GM12891 (cell line): Measurements from ENCODE around the gene SERAC1.
"Not testable (repeated sequence)": the region's sequence is repeated elsewhere in the genome, so short reads cannot be mapped to it uniquely, and the experiment has no call there.

Source experiments
- DNase-seq: peaks from one replicate; pipeline ENCODE4 v3.0.0; 2011; ENCODE audit warnings: low spot score; ENCODE audit not compliant: insufficient read length
- FAIRE-seq: peaks from 2 replicates; lab custom pipeline; 2011; peaks lifted over from hg19 to GRCh38; lab: Jason Lieb, UNC
- PAX5 ChIP-seq: IDR thresholded peaks from 2 replicates; pipeline ENCODE4 v1.6.1; 2011; ENCODE audit warnings: low read length, moderate library complexity, mild to moderate bottlenecking; ENCODE audit not compliant: insufficient read depth, severe bottlenecking
- POLR2A ChIP-seq: IDR thresholded peaks from 2 replicates; pipeline ENCODE4 v1.6.1; 2011; ENCODE audit warnings: low read depth, low read length, control low read depth
- POLR2AphosphoS5 ChIP-seq: IDR thresholded peaks from 2 replicates; pipeline ENCODE4 v1.6.1; 2011; ENCODE audit warnings: low read depth, low read length, control low read depth
- POU2F2 ChIP-seq: IDR thresholded peaks from 2 replicates; pipeline ENCODE4 v1.6.1; 2011; ENCODE audit warnings: low read depth, mild to moderate bottlenecking, control low read depth, low read length, moderate library complexity
- SPI1 ChIP-seq: IDR thresholded peaks from 2 replicates; pipeline ENCODE4 v1.6.1; 2011; ENCODE audit warnings: low read depth, low read length, control low read depth
- TAF1 ChIP-seq: IDR thresholded peaks from 2 replicates; pipeline ENCODE4 v1.6.1; 2011; ENCODE audit warnings: low read depth, low read length, control low read depth

The SERAC1 gene

DNA sequence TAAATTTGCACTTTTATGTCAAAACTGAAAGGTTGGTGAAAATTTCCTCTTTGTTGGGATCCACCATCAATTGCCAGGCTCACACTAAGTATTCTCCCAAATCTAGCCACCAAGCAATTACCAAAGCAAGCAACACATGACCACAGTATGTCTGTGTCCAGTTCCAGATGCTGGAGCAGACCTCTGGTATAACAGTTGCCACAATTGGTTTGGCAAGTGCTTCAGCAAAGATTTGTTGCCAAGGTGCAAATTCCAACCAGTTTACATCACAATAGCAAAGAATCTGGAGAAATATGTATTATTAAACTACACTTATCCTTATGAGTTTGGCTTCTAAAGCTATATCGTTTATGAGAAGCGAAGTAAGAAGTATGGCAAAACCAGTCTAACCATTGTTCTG lies 6.5 kb upstream of the SERAC1 start:
- FAIRE-seq, result no peak
- DNase-seq, result no peak
- TF ChIP-seq TAF1 (no peak), PAX5 (no peak), SPI1 (no peak), POLR2AphosphoS5 (no peak), POLR2A (no peak), POU2F2 (no peak)

DNA sequence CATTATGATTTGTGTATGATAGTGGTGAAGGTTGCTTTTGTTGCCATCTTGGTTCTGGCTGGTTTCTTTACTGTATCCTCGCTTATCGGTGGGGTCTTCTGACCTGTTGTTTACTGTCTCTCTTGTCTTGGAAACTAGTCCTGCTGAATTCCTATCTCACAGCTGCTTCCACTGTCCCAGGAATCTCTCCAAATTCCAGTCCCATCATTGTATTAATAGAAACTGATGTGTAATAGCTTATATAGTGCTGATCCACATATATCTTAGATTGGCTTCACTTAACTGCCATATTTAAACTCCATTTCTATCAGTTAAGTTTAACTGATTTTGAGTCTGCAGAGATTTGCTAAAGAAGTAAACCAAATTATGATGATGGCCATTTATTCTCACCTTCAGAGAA lies 6.0 kb upstream of the SERAC1 start:
- no peak for FAIRE-seq
- TF ChIP-seq POLR2A, result no peak
- DNase-seq, result no peak

- TF ChIP-seq PAX5, result no peak
- TF ChIP-seq POU2F2, result no peak
- no peak for TF ChIP-seq TAF1
- no peak for TF ChIP-seq POLR2A
- TF ChIP-seq SPI1, result no peak
- TF ChIP-seq POLR2AphosphoS5, result no peak
- FAIRE-seq (no peak), DNase-seq (no peak)
Measured at GRCh38 chr6:158172001-158172400, 3.9 kb upstream of the SERAC1 start.

DNA sequence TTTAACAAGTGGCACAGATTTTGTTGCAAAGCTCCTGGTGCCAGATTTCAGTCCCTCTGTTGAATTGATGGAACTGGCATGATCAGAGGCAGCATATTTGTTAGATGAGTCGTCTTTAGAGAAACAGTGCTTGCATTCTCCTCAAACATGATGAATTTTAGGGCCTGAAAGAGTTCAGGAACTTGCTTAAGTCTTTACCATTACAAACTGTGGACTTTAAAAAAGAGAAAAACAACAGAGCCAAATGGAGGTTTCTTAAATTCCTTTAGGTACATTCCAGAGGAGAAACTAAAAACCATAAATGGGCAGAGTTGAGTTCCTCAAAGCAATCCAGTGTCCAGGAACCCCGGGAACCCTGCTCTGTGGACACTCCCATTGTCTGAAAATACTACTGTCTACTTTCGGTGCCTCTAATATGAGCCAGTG lies 2.6 kb upstream of the SERAC1 start:
- DNase-seq (no peak), FAIRE-seq (no peak)
- no peak for TF ChIP-seq TAF1
- TF ChIP-seq PAX5, result no peak
- TF ChIP-seq POLR2AphosphoS5, result no peak

DNA sequence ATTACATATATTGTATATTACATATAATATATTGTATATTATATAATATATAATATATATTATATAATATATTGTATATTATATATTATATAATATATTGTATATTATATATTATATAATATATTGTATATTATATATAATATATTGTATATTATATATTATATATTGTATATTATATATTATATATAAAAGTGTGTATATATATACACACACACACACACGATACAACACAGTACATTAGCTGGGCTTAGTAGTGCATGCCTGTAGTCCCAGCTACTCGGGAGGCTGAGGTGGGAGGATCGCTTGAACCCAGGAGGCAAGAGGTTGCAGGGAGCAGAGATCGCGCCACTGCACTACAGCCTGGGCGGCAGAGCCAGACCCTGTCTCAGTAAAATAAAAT lies 1.6 kb upstream of the SERAC1 start:
- not testable (repeated sequence) for DNase-seq, FAIRE-seq

DNA sequence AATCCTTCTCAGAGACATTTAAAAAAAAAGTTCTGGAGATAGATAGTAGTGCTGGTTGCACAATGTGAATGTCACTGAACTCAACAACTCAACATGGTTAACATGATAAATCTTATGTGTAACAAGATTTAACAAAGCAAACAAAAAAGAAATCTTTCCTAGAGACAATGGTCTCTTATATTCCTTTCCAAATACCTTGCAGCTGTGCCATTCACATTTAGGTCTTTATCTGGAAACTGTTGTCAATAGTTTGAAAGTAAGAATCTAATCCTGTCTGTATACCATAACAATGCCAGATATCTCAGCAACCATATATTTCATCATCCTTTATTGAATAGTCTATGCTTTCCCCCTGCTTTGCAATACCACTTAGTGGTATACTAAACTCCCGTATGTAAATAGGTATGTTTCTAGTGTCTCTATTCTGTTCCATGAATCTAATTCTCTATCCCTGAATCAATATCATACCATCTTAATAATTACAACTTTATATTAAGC lies 2.1 kb downstream of the SERAC1 start:
- FAIRE-seq, result no peak
- DNase-seq, result no peak
- TF ChIP-seq POU2F2 (no peak), POLR2AphosphoS5 (no peak), POLR2A (no peak), SPI1 (no peak), PAX5 (no peak), TAF1 (no peak)

DNA sequence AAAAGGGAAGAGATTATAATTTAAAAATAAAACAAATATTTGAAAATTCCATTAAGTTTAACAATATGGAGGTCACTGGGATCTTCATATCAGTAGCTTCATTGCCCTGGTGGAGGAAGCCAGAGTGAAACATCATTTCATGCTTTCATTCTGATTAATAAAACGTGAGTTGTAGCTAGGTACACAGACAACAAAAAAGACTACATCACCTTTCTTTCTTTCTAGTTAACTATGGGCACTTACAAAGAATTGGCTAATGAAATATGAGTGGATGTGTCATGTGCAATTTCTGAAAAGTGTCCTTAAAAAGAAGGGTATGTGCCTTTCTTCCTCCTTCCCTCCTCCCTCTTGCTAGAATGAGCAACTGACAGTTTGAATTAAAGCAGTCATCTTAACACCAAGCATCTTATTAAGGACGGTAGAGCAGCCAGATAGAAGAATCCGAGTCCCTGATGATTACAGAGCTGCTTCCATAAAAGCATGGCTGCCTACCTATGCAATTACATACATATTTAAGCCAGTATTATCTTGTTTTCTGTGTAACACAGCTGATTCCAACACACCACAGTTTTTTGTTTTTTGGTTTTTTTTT lies 3.4 kb downstream of the SERAC1 start:
- DNase-seq (no peak), FAIRE-seq (no peak)
- no peak for TF ChIP-seq POLR2AphosphoS5
- TF ChIP-seq SPI1, result no peak
- TF ChIP-seq PAX5, result no peak
- no peak for TF ChIP-seq POU2F2
- TF ChIP-seq TAF1, result no peak
- TF ChIP-seq POLR2A, result no peak

DNA sequence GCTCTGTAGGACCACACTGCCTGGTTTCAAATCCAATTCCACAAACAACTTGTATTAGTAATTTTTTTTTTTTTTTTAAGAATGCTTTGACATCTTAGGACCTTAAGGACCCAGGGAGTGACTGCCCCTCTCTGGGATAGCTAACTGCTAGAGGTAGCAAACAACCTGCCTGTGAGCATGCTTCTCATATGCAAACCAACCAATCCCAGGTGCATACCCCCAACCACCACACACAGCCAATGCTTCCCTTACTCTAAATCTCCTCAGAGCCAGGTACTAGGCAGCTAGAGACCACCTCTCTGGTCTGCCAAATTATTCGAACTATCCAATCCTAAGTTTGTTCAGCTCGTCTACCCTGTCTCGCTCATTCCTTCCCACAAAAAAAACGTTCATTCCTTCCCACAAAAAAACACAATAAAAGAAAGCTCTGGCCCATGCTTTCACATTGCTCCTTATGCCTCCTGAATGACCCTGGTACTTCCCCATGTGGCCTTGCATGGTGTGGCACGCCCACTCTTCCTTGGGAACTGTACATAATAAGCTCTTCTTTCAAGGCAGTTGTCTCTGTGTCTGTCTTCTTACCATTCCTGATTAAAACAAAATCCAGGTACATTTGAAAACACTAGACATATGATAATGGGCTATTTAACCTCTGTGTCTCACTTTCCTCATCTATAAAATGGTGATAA lies 6.4 kb downstream of the SERAC1 start:
- DNase-seq (no peak), FAIRE-seq (no peak)
- TF ChIP-seq PAX5 (no peak), SPI1 (no peak), POLR2AphosphoS5 (no peak), POU2F2 (no peak), TAF1 (no peak), POLR2A (no peak)

DNA sequence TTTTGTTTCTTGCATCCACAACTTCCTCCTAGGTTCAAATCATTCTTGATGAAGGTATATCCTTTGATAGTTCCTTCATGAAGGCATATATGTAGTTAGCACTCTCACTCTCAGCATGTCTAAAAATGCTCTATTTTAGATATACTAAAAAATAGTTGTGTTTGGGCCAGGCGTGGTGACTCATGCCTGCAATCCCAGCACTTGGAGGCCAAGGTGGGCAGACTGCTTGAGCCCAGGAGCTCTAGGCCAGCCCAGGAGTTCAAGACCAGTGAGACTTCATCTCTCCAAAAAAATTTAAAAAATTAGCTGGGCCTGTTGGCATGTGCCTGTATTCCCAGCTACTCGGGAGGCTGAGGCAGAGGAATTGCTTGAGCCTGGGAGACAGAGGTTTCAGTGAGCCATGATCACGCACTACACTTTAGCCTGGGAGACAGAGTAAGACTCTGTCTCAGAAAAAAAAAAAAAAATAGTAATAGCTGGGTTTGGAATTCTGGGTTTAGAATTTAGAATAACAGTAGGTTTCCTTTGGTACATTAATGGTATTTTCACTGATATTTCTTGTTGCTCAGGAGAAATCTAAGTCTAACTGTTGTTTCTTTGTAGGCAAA lies 7.0 kb downstream of the SERAC1 start:
- DNase-seq (no peak), FAIRE-seq (no peak)
- TF ChIP-seq POLR2AphosphoS5, result no peak
- TF ChIP-seq POLR2A, result no peak
- TF ChIP-seq PAX5, result no peak
- no peak for TF ChIP-seq SPI1
- TF ChIP-seq POU2F2, result no peak
- no peak for TF ChIP-seq TAF1

DNA sequence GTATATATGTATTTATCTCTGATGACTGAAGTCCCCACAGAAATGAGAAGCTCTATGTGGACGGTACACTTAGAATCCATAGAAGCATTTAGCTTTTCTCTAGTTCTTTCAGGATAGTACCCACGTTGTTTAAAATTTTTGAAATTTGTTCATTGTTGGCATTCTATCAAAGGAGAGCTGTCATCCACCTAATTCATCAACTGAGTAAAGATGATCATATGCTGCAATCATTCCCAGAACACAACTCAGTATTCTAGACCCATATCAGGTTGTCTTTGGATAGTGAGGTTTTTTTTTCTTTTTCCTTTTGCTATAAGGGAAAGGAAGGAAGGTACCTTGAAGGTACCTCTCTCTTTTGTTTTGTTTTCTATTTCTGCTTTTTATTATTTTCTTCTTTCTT lies 9.3 kb downstream of the SERAC1 start:
- no peak for FAIRE-seq
- no peak for DNase-seq
- TF ChIP-seq POLR2AphosphoS5, result no peak
- no peak for TF ChIP-seq POU2F2
- no peak for TF ChIP-seq TAF1
- no peak for TF ChIP-seq POLR2A
- TF ChIP-seq SPI1, result no peak
- TF ChIP-seq PAX5, result no peak
